ENCODE measurements around the gene ANKRD9. TPM values are rescaled to one million over a fixed set of nuclear protein-coding genes. Genes with fewer than 3 reads are reported as not detected.
A peak's percentile ranks its signal among the peaks of the same experiment; 100 is the strongest.
"Not testable (repeated sequence)": the region's sequence is repeated elsewhere in the genome, so short reads cannot be mapped to it uniquely, and the experiment has no call there.

Gene ANKRD9
- total and polyA plus RNA-seq, 9 donors = 9.1 to 23.5 (median 13.7) TPM

DNA sequence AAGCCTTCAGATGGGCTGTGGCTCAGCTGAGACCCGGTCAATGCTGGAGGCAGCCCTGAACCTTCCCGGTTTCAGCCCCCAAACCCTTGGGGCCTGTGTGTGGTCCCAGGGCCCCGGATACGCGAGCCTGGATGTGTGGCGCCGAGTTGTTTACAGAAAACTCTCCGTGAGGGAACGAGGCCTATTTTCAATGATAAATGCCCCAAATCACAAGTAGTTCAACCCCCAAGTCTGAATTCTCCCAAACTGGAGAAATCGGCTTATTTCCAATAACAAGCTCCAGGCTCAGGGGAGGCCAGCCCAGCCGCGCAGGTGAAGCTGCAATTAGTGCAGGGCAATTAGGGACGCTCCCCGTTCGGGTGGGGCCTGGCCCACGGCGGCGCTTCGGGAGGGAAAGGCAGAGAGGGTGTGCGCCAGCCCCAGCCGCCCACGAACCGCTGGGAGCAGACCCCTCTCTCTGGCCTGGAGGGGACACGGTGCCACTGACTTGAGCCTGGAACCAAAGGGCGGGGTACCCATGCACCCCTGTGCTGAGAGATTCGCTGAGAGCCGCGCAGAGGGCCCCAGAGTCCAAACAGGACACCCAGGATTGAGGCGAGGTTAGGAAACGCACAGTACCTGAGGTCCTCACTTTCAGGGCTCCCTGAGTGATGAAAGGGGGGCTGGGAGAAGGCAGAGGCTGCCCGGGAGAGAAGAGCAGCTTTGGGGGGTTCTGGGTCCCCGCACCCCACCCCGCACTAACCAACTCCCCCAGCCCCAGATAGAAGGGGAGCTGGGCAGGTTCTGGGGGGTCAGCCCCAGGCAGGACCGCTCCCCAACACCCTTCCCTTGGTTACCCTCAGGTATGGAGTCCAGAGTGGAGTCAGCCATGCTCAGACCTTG lies 14.2 kb upstream of the ANKRD9 start:
- H3K27me3 ChIP-seq (ENCODE audit: control insufficient read depth, insufficient read depth, low read length) = no peaks in the 10 kb centered on the region
- DNase-seq = peak; percentile 22
- peaks cover 17% of the 10 kb centered on the region for H3K4me1 ChIP-seq (ENCODE audit: control insufficient read depth, insufficient read depth, low read length)
- H3K27ac ChIP-seq (ENCODE audit: low read length) = peak overlapping the region; percentile 45
- WGBS (ENCODE audit: insufficient coverage) = 32% methylated on average over 30 of the region's 34 CpGs
- no peaks in the 10 kb centered on the region for H3K9me3 ChIP-seq (replicated peaks; ENCODE audit: control insufficient read depth, low read depth, low read length)
- peak overlapping the region; percentile 16 for H3K4me3 ChIP-seq (ENCODE audit: low read length)
- H3K36me3 ChIP-seq (ENCODE audit: control insufficient read depth, insufficient read depth, low read length) = no peaks in the 10 kb centered on the region

DNA sequence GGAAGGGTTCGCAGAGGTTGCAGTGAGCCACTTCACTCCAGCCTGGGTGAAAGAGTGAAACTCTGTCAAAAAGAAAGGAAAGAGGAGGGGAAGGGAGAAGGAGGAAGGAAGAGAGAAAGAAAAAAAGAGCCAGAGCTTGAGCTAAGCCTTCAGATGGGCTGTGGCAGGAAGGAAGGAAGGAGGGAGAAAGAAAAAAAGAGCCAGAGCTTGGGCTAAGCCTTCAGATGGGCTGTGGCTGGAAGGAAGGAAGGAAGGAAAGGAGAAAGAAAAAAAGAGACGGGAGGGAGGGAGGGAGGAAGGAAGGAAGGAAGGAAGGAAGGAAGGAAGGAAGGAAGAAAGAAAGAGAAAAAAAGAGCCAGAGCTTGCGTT lies 13.6 kb upstream of the ANKRD9 start:
- peak; percentile 13 for DNase-seq
- Histone ChIP-seq H3K27me3 (ENCODE audit: control insufficient read depth, insufficient read depth, low read length) (no peaks in the 10 kb centered on the region), H3K4me1 (ENCODE audit: control insufficient read depth, insufficient read depth, low read length) (peaks cover 17% of the 10 kb centered on the region), H3K9me3 (replicated peaks; ENCODE audit: control insufficient read depth, low read depth, low read length) (no peaks in the 10 kb centered on the region), H3K27ac (ENCODE audit: low read length) (peak overlapping the region; percentile 37), H3K4me3 (ENCODE audit: low read length) (no peak overlapping the region), H3K36me3 (ENCODE audit: control insufficient read depth, insufficient read depth, low read length) (no peaks in the 10 kb centered on the region)
- WGBS (ENCODE audit: insufficient coverage) = 29% methylated on average over 3 of the region's 3 CpGs

DNA sequence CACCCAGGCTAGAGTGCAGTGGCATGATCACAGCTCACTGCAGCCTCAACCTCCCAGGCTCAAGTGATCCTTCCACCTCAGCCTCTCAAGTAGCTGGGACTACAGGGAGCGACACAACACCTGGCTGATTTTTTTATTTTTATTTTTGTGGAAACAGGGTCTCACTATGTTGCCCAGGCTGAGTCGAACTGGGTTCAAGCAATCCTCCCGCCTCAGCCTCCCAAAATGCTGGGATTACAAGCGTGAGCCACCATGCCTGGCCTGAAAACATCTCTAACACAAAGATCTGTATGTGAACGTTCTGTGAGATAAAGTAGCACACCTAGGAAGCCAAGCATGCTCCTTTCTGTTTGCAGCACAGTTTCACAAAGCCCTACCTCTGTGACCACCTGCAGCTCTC lies 10.1 kb upstream of the ANKRD9 start:
- H3K36me3 ChIP-seq (ENCODE audit: control insufficient read depth, insufficient read depth, low read length); DNase-seq; H3K9me3 ChIP-seq (replicated peaks; ENCODE audit: control insufficient read depth, low read depth, low read length); H3K27ac ChIP-seq (ENCODE audit: low read length); H3K4me3 ChIP-seq (ENCODE audit: low read length); H3K27me3 ChIP-seq (ENCODE audit: control insufficient read depth, insufficient read depth, low read length): not testable (repeated sequence)
- peaks cover 15% of the 10 kb centered on the region for H3K4me1 ChIP-seq (ENCODE audit: control insufficient read depth, insufficient read depth, low read length)
- WGBS (ENCODE audit: insufficient coverage) = 93% methylated on average over 3 of the region's 5 CpGs

DNA sequence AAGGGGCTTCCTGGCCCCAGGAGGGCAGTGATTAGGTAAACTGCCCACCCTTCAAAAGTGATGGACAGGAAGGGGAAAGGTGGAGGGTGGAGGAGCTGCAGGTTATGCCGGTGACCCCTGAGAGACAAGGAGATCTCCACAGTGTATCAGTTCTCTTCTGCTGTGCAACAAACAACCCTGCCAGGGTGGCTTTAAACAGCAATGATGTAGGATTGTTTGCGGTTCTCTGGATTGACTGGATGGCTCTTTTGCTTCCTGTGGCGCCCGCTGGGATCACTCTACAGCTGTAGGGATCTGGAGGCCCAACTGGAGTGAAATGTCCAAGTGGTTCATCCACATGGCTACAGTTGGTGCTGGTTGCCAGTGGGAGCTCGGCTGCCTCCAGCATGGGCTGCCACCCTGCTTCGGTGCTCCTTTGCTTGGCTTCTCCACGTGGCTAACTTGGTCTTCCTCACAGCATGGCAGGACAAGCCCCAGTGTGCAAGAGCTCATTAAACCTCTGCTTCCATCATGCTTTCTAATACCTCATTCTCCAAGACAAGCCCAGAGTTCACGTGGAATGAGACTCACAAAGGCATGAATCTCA lies 8.6 kb upstream of the ANKRD9 start:
- WGBS (ENCODE audit: insufficient coverage) = 89% methylated on average over 7 of the region's 8 CpGs
- Histone ChIP-seq H3K27me3 (ENCODE audit: control insufficient read depth, insufficient read depth, low read length) (no peaks in the 10 kb centered on the region), H3K4me1 (ENCODE audit: control insufficient read depth, insufficient read depth, low read length) (peaks cover 5% of the 10 kb centered on the region), H3K9me3 (replicated peaks; ENCODE audit: control insufficient read depth, low read depth, low read length) (no peaks in the 10 kb centered on the region), H3K4me3 (ENCODE audit: low read length) (no peak overlapping the region), H3K27ac (ENCODE audit: low read length) (no peak overlapping the region), H3K36me3 (ENCODE audit: control insufficient read depth, insufficient read depth, low read length) (no peaks in the 10 kb centered on the region)
- no peak for DNase-seq

DNA sequence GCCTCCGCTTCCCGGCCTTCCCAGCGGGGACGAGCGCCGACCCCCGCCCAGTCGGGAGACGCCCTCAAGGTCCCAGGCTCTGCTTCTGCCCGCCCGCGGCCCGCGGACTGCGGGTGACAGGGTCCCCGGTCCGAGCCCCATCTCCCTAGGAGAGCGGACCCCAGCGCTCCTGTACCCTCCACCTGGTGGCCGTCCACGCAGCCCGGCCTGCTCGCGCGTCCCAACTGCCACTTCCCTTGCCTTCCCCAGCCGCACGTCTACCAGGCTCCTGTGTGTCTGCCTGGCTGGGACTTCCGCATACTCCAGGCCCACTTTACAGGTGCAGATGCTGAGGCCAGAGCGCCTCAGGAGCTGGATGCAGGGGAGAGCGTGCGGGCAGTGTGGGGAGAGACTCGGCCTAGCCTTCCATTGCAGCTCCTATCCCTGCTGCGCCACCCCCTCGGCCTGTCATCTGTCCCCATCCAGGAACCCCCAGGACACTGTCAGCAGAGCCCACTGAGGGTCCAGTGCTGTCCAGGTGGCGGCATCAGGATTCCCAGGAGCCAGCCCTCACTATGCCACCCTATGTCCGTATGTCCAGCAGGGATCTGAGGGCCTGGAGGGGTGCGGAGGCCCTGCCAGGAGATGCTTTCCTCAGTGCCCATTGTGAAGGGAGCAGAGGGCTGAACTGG lies 8.0 kb upstream of the ANKRD9 start:
- DNase-seq = no peak
- Histone ChIP-seq H3K4me3 (ENCODE audit: low read length) (peak overlapping the region; percentile 39), H3K4me1 (ENCODE audit: control insufficient read depth, insufficient read depth, low read length) (peaks cover 5% of the 10 kb centered on the region), H3K36me3 (ENCODE audit: control insufficient read depth, insufficient read depth, low read length) (no peaks in the 10 kb centered on the region), H3K9me3 (replicated peaks; ENCODE audit: control insufficient read depth, low read depth, low read length) (no peaks in the 10 kb centered on the region), H3K27me3 (ENCODE audit: control insufficient read depth, insufficient read depth, low read length) (no peaks in the 10 kb centered on the region), H3K27ac (ENCODE audit: low read length) (no peak overlapping the region)
- WGBS (ENCODE audit: insufficient coverage) = 17% methylated on average over 33 of the region's 37 CpGs

DNA sequence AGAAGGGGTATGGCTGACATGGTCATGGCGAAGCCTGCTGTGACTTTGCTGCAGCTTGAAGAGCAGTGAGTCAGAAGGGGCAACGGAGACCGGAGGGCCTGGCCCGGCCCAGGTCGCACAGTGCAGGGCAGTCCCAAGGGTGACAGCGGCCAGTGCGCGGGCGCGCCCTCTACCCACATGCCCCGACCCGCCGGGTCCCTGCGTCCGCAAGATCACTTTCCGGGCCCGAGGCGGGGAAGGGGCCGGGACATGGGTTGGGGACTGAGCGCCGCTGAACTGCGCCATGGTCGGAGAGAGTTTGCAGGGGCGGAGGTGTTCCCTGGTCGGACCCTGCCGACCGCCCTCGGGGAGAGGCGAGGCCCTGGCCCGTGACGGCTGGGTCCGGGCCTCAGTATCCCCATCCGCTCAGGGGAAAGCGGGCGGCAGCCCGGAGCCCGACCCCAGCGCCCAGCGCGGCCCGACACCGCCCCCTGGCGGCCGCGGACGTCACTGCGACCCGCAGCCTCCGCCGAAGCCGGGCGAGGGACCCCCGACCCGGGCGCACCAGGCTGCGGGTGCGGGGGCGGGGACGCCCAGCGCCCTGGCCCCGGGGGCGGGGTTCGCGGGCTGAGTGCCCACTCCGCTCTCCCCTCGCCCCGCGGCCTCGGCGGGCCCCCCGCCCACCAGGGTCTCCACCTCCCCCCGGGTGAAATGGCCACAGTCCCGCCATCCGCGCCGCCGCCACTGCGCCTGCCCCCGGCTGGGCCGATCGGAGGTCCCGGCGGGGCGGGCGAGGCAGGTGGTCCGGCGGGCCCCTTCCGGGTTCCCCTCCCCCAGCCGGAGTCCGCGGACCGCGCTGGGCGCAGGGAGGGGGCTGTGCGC lies 7.2 kb upstream of the ANKRD9 start:
- Histone ChIP-seq H3K27ac (ENCODE audit: low read length) (no peak overlapping the region), H3K36me3 (ENCODE audit: control insufficient read depth, insufficient read depth, low read length) (no peaks in the 10 kb centered on the region), H3K4me3 (ENCODE audit: low read length) (peak overlapping the region; percentile 56), H3K9me3 (replicated peaks; ENCODE audit: control insufficient read depth, low read depth, low read length) (no peaks in the 10 kb centered on the region), H3K27me3 (ENCODE audit: control insufficient read depth, insufficient read depth, low read length) (no peaks in the 10 kb centered on the region), H3K4me1 (ENCODE audit: control insufficient read depth, insufficient read depth, low read length) (peaks cover 5% of the 10 kb centered on the region)
- DNase-seq = peak; percentile 58
- WGBS (ENCODE audit: insufficient coverage) = 1% methylated on average over 87 of the region's 95 CpGs

DNA sequence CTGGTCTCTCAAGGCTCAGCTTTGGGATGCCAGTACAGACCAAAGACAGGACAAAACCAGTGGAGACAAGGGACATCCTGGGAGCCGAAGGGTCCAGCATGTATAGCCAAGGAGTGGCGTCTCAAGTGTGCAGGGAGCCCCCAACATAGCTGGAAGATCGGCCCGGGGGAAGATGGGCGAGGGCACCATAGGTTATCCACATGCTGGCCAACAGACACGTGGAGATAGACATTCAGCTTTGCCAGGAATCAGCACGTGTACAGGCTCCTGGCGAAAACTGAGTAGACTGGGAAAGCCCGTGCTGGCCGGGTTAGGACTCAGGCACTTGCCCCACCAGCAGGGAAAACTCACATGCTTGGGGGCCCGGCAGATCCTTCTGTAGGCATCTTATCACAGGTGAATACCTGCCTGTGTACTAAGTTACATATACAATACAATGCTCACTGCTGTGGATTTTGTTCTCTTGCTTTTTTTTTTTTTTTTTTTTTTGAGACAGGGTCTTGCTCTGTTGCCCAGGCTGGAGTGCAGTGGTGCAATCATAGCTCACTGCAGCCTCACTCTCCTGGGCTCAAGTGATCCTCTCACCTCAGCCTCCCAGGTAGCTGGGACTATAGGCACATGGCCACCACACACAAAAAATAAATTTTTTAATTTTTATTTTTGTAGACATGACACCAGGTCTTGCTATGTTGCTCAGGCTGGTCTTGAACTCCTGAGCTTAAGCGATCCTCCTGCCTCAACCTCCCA lies 5.6 kb upstream of the ANKRD9 start:
- H3K27ac ChIP-seq (ENCODE audit: low read length) = no peak overlapping the region
- no peak for DNase-seq
- no peak overlapping the region for H3K4me3 ChIP-seq (ENCODE audit: low read length)
- no peaks in the 10 kb centered on the region for H3K9me3 ChIP-seq (replicated peaks; ENCODE audit: control insufficient read depth, low read depth, low read length)
- WGBS (ENCODE audit: insufficient coverage) = 82% methylated on average over 7 of the region's 12 CpGs
- no peaks in the 10 kb centered on the region for H3K27me3 ChIP-seq (ENCODE audit: control insufficient read depth, insufficient read depth, low read length)
- H3K4me1 ChIP-seq (ENCODE audit: control insufficient read depth, insufficient read depth, low read length) = peaks cover 14% of the 10 kb centered on the region
- no peaks in the 10 kb centered on the region for H3K36me3 ChIP-seq (ENCODE audit: control insufficient read depth, insufficient read depth, low read length)

DNA sequence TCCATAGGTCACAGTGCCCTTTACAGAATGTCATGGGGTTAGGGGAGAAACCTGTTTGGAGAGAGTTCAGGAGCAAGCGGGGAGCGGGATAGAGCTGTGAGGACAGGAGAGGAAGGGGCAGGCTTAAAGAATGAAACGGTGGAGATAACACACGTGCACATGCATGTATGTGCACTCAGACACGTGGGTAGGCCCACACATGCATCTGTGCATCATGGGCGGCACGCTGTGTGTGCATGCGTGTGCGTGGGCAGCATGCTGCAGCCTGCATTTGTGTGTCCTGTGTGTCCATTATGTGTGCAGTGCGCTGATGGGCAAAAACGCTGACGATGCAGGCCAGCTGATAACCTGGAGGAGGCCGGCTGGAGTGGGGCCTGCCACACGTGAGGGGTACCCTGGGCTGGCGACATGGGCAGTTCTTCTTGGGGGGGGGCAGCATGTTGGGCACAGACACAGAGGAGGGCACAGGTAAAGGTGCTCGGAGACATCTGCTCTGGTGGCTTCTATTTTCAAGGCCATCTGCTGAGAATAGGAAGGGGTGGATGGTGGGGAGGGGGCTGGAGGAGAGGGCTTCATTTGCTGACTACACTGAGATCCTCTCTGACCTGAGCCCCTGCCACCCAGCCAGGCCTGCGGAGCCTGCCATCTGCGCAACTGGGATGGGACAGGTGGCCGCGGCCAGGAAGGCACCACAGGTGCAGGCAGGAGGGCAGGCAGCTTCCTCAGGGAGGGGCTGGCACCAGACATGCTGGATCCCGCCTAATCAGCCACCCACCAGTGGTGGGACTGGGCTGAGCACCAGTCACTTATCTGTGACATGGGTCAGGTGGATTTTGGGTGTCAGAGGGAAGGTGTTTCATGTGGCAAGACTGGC lies 4.6 kb upstream of the ANKRD9 start:
- DNase-seq = no peak
- Histone ChIP-seq H3K4me1 (ENCODE audit: control insufficient read depth, insufficient read depth, low read length) (peaks cover 16% of the 10 kb centered on the region), H3K27me3 (ENCODE audit: control insufficient read depth, insufficient read depth, low read length) (no peaks in the 10 kb centered on the region), H3K9me3 (replicated peaks; ENCODE audit: control insufficient read depth, low read depth, low read length) (no peaks in the 10 kb centered on the region), H3K4me3 (ENCODE audit: low read length) (no peak overlapping the region), H3K27ac (ENCODE audit: low read length) (no peak overlapping the region), H3K36me3 (ENCODE audit: control insufficient read depth, insufficient read depth, low read length) (no peaks in the 10 kb centered on the region)
- 86% methylated on average over 21 of the region's 21 CpGs for WGBS (ENCODE audit: insufficient coverage)
